Measurements from ENCODE around the gene MIGA2. TPM values are rescaled to one million over a fixed set of nuclear protein-coding genes. Genes with fewer than 3 reads are reported as not detected.

MIGA2 gene
- total RNA-seq, 1 donor from 2014 or later = 23.8 TPM

- H3K4me1 Mint-ChIP-seq (ENCODE audit: low read depth, unreplicated experiment) = no peaks in the 10 kb centered on the region
- no peak for DNase-seq (ENCODE audit: low read depth)
These were observed 43.8 kb downstream of the MIGA2 start for GRCh38 chr9:129080298-129080600.

GRCh38 chr9:129080601-129081387 is 44.4 kb downstream of the MIGA2 start, which contains the start of gene DOLPP1:
TSS of gene DOLPP1 (plus strand) at chr9:129081111. CDS start at chr9:129081132, 21 bp downstream.
- TF ChIP-seq EZH2 (IDR thresholded peaks at IDR 0.05; ENCODE audit: insufficient read depth, low read length) (peak; percentile 99), CTCF (IDR thresholded peaks at IDR 0.05; ENCODE audit: insufficient read depth, low read depth, low read length) (no peak)
- Histone ChIP-seq H3K27me3 (ENCODE audit: insufficient read depth, low read length) (no peaks in the 10 kb centered on the region), H3K27ac (ENCODE audit: low read depth, low read length) (peak within 1 kb of the TSS; percentile 57), H2AFZ (ENCODE audit: low read depth, low read length) (peak within 1 kb of the TSS; percentile 96), H3K4me3 (ENCODE audit: insufficient read depth, low read depth, low read length) (peak within 1 kb of the TSS; percentile 91), H3K4me2 (ENCODE audit: low read length) (peak within 1 kb of the TSS; percentile 99), H3K9ac (ENCODE audit: low read length) (peak within 1 kb of the TSS; percentile 94), H4K20me1 (ENCODE audit: insufficient read depth, low read length) (peaks cover 27% of the 10 kb centered on the region), H3K79me2 (ENCODE audit: insufficient read depth, low read length) (peaks cover 32% of the 10 kb centered on the region), H3K9me3 (ENCODE audit: insufficient read depth, low read depth, low read length) (no peaks in the 10 kb centered on the region), H3K4me1 (ENCODE audit: insufficient read depth, low read length) (peaks cover 12% of the 10 kb centered on the region), H3K36me3 (ENCODE audit: insufficient read depth, low read length) (peaks cover 2% of the 10 kb centered on the region)
- Mint-ChIP-seq H3K9me3 (ENCODE audit: unreplicated experiment) (peaks cover 2% of the 10 kb centered on the region), H3K27me3 (ENCODE audit: low read depth, unreplicated experiment) (no peaks in the 10 kb centered on the region), H3K4me3 (ENCODE audit: unreplicated experiment) (peak within 1 kb of the TSS; percentile 85), H3K4me1 (ENCODE audit: low read depth, unreplicated experiment) (no peaks in the 10 kb centered on the region), H3K36me3 (ENCODE audit: low read depth, unreplicated experiment) (peaks cover 4% of the 10 kb centered on the region), H3K27ac (ENCODE audit: unreplicated experiment) (peak within 1 kb of the TSS; percentile 34)
- no peak for FAIRE-seq
- peak; percentile 98 for DNase-seq (ENCODE audit: low read depth)

More at GRCh38 chr9:129080298-129080600, 43.8 kb downstream of the MIGA2 start:
- Histone ChIP-seq H3K9me3 (ENCODE audit: insufficient read depth, low read depth, low read length) (no peaks in the 10 kb centered on the region), H3K36me3 (ENCODE audit: insufficient read depth, low read length) (peaks cover 2% of the 10 kb centered on the region), H2AFZ (ENCODE audit: low read depth, low read length) (peak overlapping the region; percentile 94), H3K27ac (ENCODE audit: low read depth, low read length) (no peak overlapping the region), H3K9ac (ENCODE audit: low read length) (peak overlapping the region; percentile 58), H3K4me1 (ENCODE audit: insufficient read depth, low read length) (peaks cover 12% of the 10 kb centered on the region), H4K20me1 (ENCODE audit: insufficient read depth, low read length) (peaks cover 27% of the 10 kb centered on the region), H3K79me2 (ENCODE audit: insufficient read depth, low read length) (peaks cover 32% of the 10 kb centered on the region), H3K27me3 (ENCODE audit: insufficient read depth, low read length) (no peaks in the 10 kb centered on the region), H3K4me3 (ENCODE audit: insufficient read depth, low read depth, low read length) (peak overlapping the region; percentile 91), H3K4me2 (ENCODE audit: low read length) (peak overlapping the region; percentile 94)
- peaks cover 2% of the 10 kb centered on the region for H3K9me3 Mint-ChIP-seq (ENCODE audit: unreplicated experiment)
- TF ChIP-seq CTCF (IDR thresholded peaks at IDR 0.05; ENCODE audit: insufficient read depth, low read depth, low read length) (no peak), EZH2 (IDR thresholded peaks at IDR 0.05; ENCODE audit: insufficient read depth, low read length) (no peak)
- no peak overlapping the region for H3K27ac Mint-ChIP-seq (ENCODE audit: unreplicated experiment)
- FAIRE-seq = no peak
- H3K4me3 Mint-ChIP-seq (ENCODE audit: unreplicated experiment) = peak overlapping the region; percentile 85
- H3K36me3 Mint-ChIP-seq (ENCODE audit: low read depth, unreplicated experiment) = peaks cover 4% of the 10 kb centered on the region
- no peaks in the 10 kb centered on the region for H3K27me3 Mint-ChIP-seq (ENCODE audit: low read depth, unreplicated experiment)

Data from astrocyte (in vitro differentiated cells and primary cell).